H9 (cell line): ENCODE data around the gene MFSD12. TPM values are rescaled to one million over a fixed set of nuclear protein-coding genes. Genes with fewer than 3 reads are reported as not detected.

ENCODE experiments used
- DNase-seq: peaks from one replicate; pipeline ENCODE4 v3.0.0-alpha.2; 2017
- H2AFZ ChIP-seq: one replicate; pipeline ENCODE4 v1.6.1; 2013; ENCODE audit warnings: mild to moderate bottlenecking, low read length, control low read depth, moderate library complexity
- H2AK5ac ChIP-seq: 2 replicates; pipeline ENCODE4 v1.6.1; 2013; ENCODE audit warnings: low read length, control low read depth, mixed read lengths; ENCODE audit not compliant: insufficient read length
- H2BK120ac ChIP-seq: one replicate; pipeline ENCODE4 v1.6.1; 2013; ENCODE audit warnings: low read depth, mild to moderate bottlenecking, low read length, control low read depth, inconsistent platforms; ENCODE audit not compliant: poor library complexity, severe bottlenecking
- H2BK12ac ChIP-seq: 2 replicates; pipeline ENCODE4 v1.6.1; 2013; ENCODE audit warnings: low read length, control low read depth, mixed read lengths, low read depth; ENCODE audit not compliant: insufficient read length
- H2BK15ac ChIP-seq: 2 replicates; pipeline ENCODE4 v1.6.1; 2013; ENCODE audit warnings: low read depth, low read length, control low read depth
- H2BK20ac ChIP-seq: one replicate; pipeline ENCODE4 v1.6.1; 2013; ENCODE audit warnings: low read depth, mild to moderate bottlenecking, low read length, control low read depth, inconsistent platforms; ENCODE audit not compliant: poor library complexity, severe bottlenecking
- H2BK5ac ChIP-seq: 2 replicates; pipeline ENCODE4 v1.6.1; 2013; ENCODE audit warnings: low read length, control low read depth, mixed read lengths; ENCODE audit not compliant: insufficient read length
- H3K14ac ChIP-seq: 2 replicates; pipeline ENCODE4 v1.6.1; 2013; ENCODE audit warnings: low read length, control low read depth; ENCODE audit not compliant: insufficient read depth
- H3K18ac ChIP-seq: 2 replicates; pipeline ENCODE4 v1.6.1; 2013; ENCODE audit warnings: low read depth, mild to moderate bottlenecking, mixed read lengths, low read length, control low read depth; ENCODE audit not compliant: insufficient read length
- H3K23ac ChIP-seq: 2 replicates; pipeline ENCODE4 v1.6.1; 2013; ENCODE audit warnings: low read length, control low read depth, mixed read lengths, low read depth; ENCODE audit not compliant: insufficient read length
- H3K23me2 ChIP-seq: 2 replicates; pipeline ENCODE4 v1.6.1; 2013; ENCODE audit warnings: low read depth, mild to moderate bottlenecking, mixed read lengths, low read length, control low read depth; ENCODE audit not compliant: insufficient read length, poor library complexity, severe bottlenecking
- H3K27ac ChIP-seq: 2 replicates; pipeline ENCODE4 v1.5.1; 2013; ENCODE audit warnings: low read length, control low read depth, mixed read lengths, low read depth; ENCODE audit not compliant: insufficient read length
- H3K27me3 ChIP-seq: 2 replicates; pipeline ENCODE4 v1.6.1; 2013; ENCODE audit warnings: low read length, control low read depth, inconsistent platforms; ENCODE audit not compliant: insufficient read depth
- H3K4ac ChIP-seq: 2 replicates; pipeline ENCODE4 v1.6.1; 2013; ENCODE audit warnings: low read depth, mild to moderate bottlenecking, control low read depth, inconsistent platforms, low read length, moderate library complexity
- H3K4me1 ChIP-seq: 2 replicates; pipeline ENCODE4 v1.6.1; 2013; ENCODE audit warnings: low read length, control low read depth, inconsistent platforms; ENCODE audit not compliant: insufficient read depth
- H3K4me2 ChIP-seq: 2 replicates; pipeline ENCODE4 v1.6.1; 2013; ENCODE audit warnings: low read length, control low read depth, mixed read lengths; ENCODE audit not compliant: insufficient read length, insufficient read depth
- H3K56ac ChIP-seq: 2 replicates; pipeline ENCODE4 v1.6.1; 2013; ENCODE audit warnings: low read depth, mild to moderate bottlenecking, mixed read lengths, low read length, control low read depth; ENCODE audit not compliant: insufficient read length
- H3K79me1 ChIP-seq: 2 replicates; pipeline ENCODE4 v1.6.1; 2013; ENCODE audit warnings: low read depth, mild to moderate bottlenecking, moderate library complexity, low read length, control low read depth, inconsistent platforms; ENCODE audit not compliant: insufficient read depth, poor library complexity, severe bottlenecking
- H3K79me2 ChIP-seq: 2 replicates; pipeline ENCODE4 v1.6.1; 2013; ENCODE audit warnings: low read length, control low read depth, inconsistent platforms; ENCODE audit not compliant: insufficient read depth
- H3K9ac ChIP-seq: 2 replicates; pipeline ENCODE4 v1.6.1; 2013; ENCODE audit warnings: low read length, control low read depth, mixed read lengths; ENCODE audit not compliant: insufficient read length; ENCODE audit errors: extremely low read depth
- H3K9me3 ChIP-seq: one replicate; pipeline ENCODE4 v1.6.1; 2013; ENCODE audit warnings: low read depth, low read length, inconsistent platforms; ENCODE audit not compliant: control insufficient read depth
- H3T11ph ChIP-seq: one replicate; pipeline ENCODE4 v1.6.1; 2013; ENCODE audit warnings: mild to moderate bottlenecking, low read length, control low read depth, inconsistent platforms
- H4K20me1 ChIP-seq: one replicate; pipeline ENCODE4 v1.6.1; 2013; ENCODE audit not compliant: control insufficient read depth, insufficient read length, insufficient read depth
- H4K5ac ChIP-seq: 2 replicates; pipeline ENCODE4 v1.6.1; 2013; ENCODE audit warnings: low read depth, mild to moderate bottlenecking, mixed read lengths, low read length, control low read depth; ENCODE audit not compliant: insufficient read length
- H4K8ac ChIP-seq: replicated peaks from 2 replicates; pipeline ENCODE4 v1.6.1; 2013; ENCODE audit warnings: low read length, control low read depth, mixed read lengths, low read depth; ENCODE audit not compliant: insufficient read length
- H4K91ac ChIP-seq: 2 replicates; pipeline ENCODE4 v1.6.1; 2013; ENCODE audit warnings: low read depth, mild to moderate bottlenecking, moderate library complexity, mixed read lengths, low read length, control low read depth; ENCODE audit not compliant: insufficient read length
- H3K27ac Mint-ChIP-seq, 3 experiments: 2 replicates in 2 of 3; 3 replicates in 1 of 3; pipeline ENCODE4 v1.8.0; 2020 to 2021; ENCODE audit warnings: mixed read lengths in 3 of 3, mild to moderate bottlenecking in 1 of 3, moderate library complexity in 1 of 3
- H3K27me3 Mint-ChIP-seq: 2 replicates; pipeline ENCODE4 v1.8.0; 2021; ENCODE audit warnings: low read depth, mild to moderate bottlenecking, moderate library complexity, mixed read lengths
- H3K36me3 Mint-ChIP-seq, 3 experiments: 2 replicates in 2 of 3; 3 replicates in 1 of 3; pipeline ENCODE4 v1.8.0; 2020 to 2021; ENCODE audit warnings: low read depth in 3 of 3, mixed read lengths in 3 of 3; ENCODE audit not compliant: insufficient read depth in 1 of 3
- H3K4me1 Mint-ChIP-seq, 2 experiments: 2 replicates each; pipeline ENCODE4 v1.8.0; 2020; ENCODE audit warnings: mixed read lengths in 2 of 2
- H3K4me3 Mint-ChIP-seq, 2 experiments: 2 replicates in 1 of 2; 3 replicates in 1 of 2; pipeline ENCODE4 v1.8.0; 2020 to 2021; ENCODE audit warnings: mild to moderate bottlenecking in 2 of 2, mixed read lengths in 2 of 2, moderate library complexity in 1 of 2
- H3K9me3 Mint-ChIP-seq, 2 experiments: 2 replicates in 1 of 2; 3 replicates in 1 of 2; pipeline ENCODE4 v1.8.0; 2020; ENCODE audit warnings: mild to moderate bottlenecking in 2 of 2, mixed read lengths in 2 of 2, moderate library complexity in 1 of 2
- CTCF ChIP-seq: fragments of 200-600 bp; sonication (generic); conservative IDR thresholded peaks from 3 replicates; pipeline ENCODE4 v1.8.0; 2021; ENCODE audit warnings: antibody characterized with exemption, mild to moderate bottlenecking
- WGBS: extraction: QIAGEN DNeasy Blood & Tissue Kit; methylation state at CpG from one replicate; pipeline ENCODE4 v1.1.7; 2013; ENCODE audit warnings: missing lambda C conversion rate, low lambda C conversion rate, mixed read lengths; ENCODE audit not compliant: insufficient read length; ENCODE audit errors: extremely low coverage; 5-methylcytosine and 5-hydroxymethylcytosine counted together
- total RNA-seq: library from RNA; stranded (reverse); gene quantifications from 2 replicates; pipeline ENCODE4 v1.2.1, GENCODE V29; 2021

Gene MFSD12
- total RNA-seq, 1 experiment from 2014 or later, result 58.8 TPM

- Histone ChIP-seq H2BK5ac (no peak overlapping the region), H3K9ac (no peak overlapping the region), H3K4me1 (peaks cover 3% of the 10 kb centered on the region; the same call in 1 of the 2 replicates), H3K4ac (no peak overlapping the region), H3K79me1 (no peaks in the 10 kb centered on the region), H4K20me1 (no peaks in the 10 kb centered on the region), H2BK15ac (no peak overlapping the region), H2BK20ac (no peak overlapping the region), H3K4me2 (no peak overlapping the region), H3K27ac (no peak overlapping the region), H3K9me3 (no peaks in the 10 kb centered on the region), H3T11ph (no peak overlapping the region), H4K91ac (no peak overlapping the region), H4K8ac (no peak overlapping the region), H3K14ac (no peak overlapping the region; the same call in 1 of the 2 replicates), H4K5ac (no peak overlapping the region), H3K79me2 (peaks cover 1% of the 10 kb centered on the region; the same call in 1 of the 2 replicates), H2AFZ (no peak overlapping the region), H3K27me3 (no peaks in the 10 kb centered on the region), H2BK120ac (no peak overlapping the region), H3K18ac (no peak overlapping the region), H3K56ac (no peak overlapping the region), H2BK12ac (no peak overlapping the region), H3K23me2 (no peaks in the 10 kb centered on the region), H2AK5ac (no peak overlapping the region), H3K23ac (no peak overlapping the region)
- no peaks in the 10 kb centered on the region; the same call in 1 of the 2 replicates for H3K27me3 Mint-ChIP-seq
- no peak for TF ChIP-seq CTCF
- no peak overlapping the region for H3K4me3 Mint-ChIP-seq
- H3K4me1 Mint-ChIP-seq, result peaks cover 34 to 43% of the 10 kb centered on the region in 2 experiments
- DNase-seq, result no peak
- H3K27ac Mint-ChIP-seq, result peak overlapping the region; percentile 22 to 53 (median 52); a peak in 3 of 7 replicates
- WGBS, result no CpG with 5 or more reads among the region's 15 CpGs
- H3K9me3 Mint-ChIP-seq, result no peaks in the 10 kb centered on the region; a peak in 1 of 5 replicates
- peaks cover 0 to 13% (median 2%) of the 10 kb centered on the region in 3 experiments; a peak in 5 of 7 replicates for H3K36me3 Mint-ChIP-seq
Measured at GRCh38 chr19:3515891-3516422, 41.4 kb downstream of the MFSD12 start.
